Fibroblast of lung (primary cell): ENCODE measurements around the gene GTPBP3. TPM values are rescaled to one million over a fixed set of nuclear protein-coding genes. Genes with fewer than 3 reads are reported as not detected.

Experiments
- DNase-seq, 2 donors: peaks; one replicate each; pipeline versions ENCODE4 v3.0.0 to v3.0.0-alpha.2; 2010; ENCODE audit warnings: low read depth in 2 of 2
- H2AFZ ChIP-seq: 2 replicates; pipeline ENCODE4 v1.5.1; 2012; ENCODE audit warnings: low read length, control low read depth, inconsistent platforms
- H3K27ac ChIP-seq: 2 replicates; pipeline ENCODE4 v1.5.1; 2011; ENCODE audit warnings: low read length, control low read depth; ENCODE audit not compliant: insufficient read depth
- H3K27me3 ChIP-seq: 2 replicates; pipeline ENCODE4 v1.5.1; 2011; ENCODE audit warnings: mild to moderate bottlenecking, low read length; ENCODE audit not compliant: control insufficient read depth, insufficient read depth
- H3K36me3 ChIP-seq: 2 replicates; pipeline ENCODE4 v1.5.1; 2011; ENCODE audit warnings: low read length; ENCODE audit not compliant: control insufficient read depth, insufficient read depth
- H3K4me1 ChIP-seq: 2 replicates; pipeline ENCODE4 v1.5.1; 2011; ENCODE audit warnings: low read length; ENCODE audit not compliant: control insufficient read depth, insufficient read depth; ENCODE audit errors: extremely low read depth
- H3K4me2 ChIP-seq: 2 replicates; pipeline ENCODE4 v1.5.1; 2011; ENCODE audit warnings: low read length, control low read depth; ENCODE audit not compliant: insufficient read depth; ENCODE audit errors: extremely low read depth
- H3K4me3 ChIP-seq, 4 experiments: fragments of 200-600 bp in 1 of 4; sonication (generic) in 1 of 4; replicated peaks in 1 of 4; 2 replicates each; pipeline ENCODE4 v1.5.1; 2011 to 2016; ENCODE audit warnings: low read length in 4 of 4, low read depth in 3 of 4, mild to moderate bottlenecking in 3 of 4, control low read depth in 2 of 4, inconsistent platforms in 1 of 4, mixed read lengths in 1 of 4; ENCODE audit not compliant: insufficient read depth in 1 of 4; ENCODE audit errors: control extremely low read depth in 1 of 4
- H3K79me2 ChIP-seq: 2 replicates; pipeline ENCODE4 v1.5.1; 2012; ENCODE audit warnings: mild to moderate bottlenecking, low read length, inconsistent platforms; ENCODE audit not compliant: control insufficient read depth, insufficient read depth
- H3K9ac ChIP-seq: 2 replicates; pipeline ENCODE4 v1.5.1; 2011; ENCODE audit warnings: mild to moderate bottlenecking, low read length, control low read depth; ENCODE audit not compliant: insufficient read depth
- H3K9me3 ChIP-seq: 2 replicates; pipeline ENCODE4 v1.5.1; 2012; ENCODE audit warnings: low read depth, low read length; ENCODE audit not compliant: control insufficient read depth, insufficient read depth
- H4K20me1 ChIP-seq: 2 replicates; pipeline ENCODE4 v1.5.1; 2011; ENCODE audit warnings: low read length; ENCODE audit not compliant: control insufficient read depth, insufficient read depth; ENCODE audit errors: extremely low read depth
- CTCF ChIP-seq, 2 donors: IDR thresholded peaks in 1 of 2; conservative IDR thresholded peaks in 1 of 2; 1 replicate in 1 of 2; 2 replicates in 1 of 2; pipeline ENCODE4 v1.5.1; 2011 to 2012; ENCODE audit warnings: low read length in 2 of 2, control low read depth in 1 of 2, inconsistent platforms in 1 of 2, low read depth in 1 of 2, mild to moderate bottlenecking in 1 of 2
- EZH2 ChIP-seq: IDR thresholded peaks from 2 replicates; pipeline ENCODE4 v1.5.1; 2012; ENCODE audit warnings: low read length, control low read depth, mild to moderate bottlenecking; ENCODE audit errors: missing control alignments
- polyA plus RNA-seq, 2 donors: library from polyadenylated mRNA; depleted of rRNA in 1 of 2; stranded (reverse) in 1 of 2; unstranded in 1 of 2; fragments of >200 nt; gene quantifications; 2 replicates each; pipeline ENCODE4 v1.2.1, GENCODE V29; 2011 to 2012; ENCODE audit warnings: missing spikeins in 1 of 2
- total RNA-seq: library from RNA; depleted of rRNA; stranded (reverse); fragments of >200 nt; gene quantifications from 2 replicates; pipeline ENCODE4 v1.2.1, GENCODE V29; 2014

GTPBP3 gene
- total and polyA plus RNA-seq, 2 donors (not counting 1 experiment from before 2014, with no cell fraction given) = 3.7 to 11.1 TPM

DNA sequence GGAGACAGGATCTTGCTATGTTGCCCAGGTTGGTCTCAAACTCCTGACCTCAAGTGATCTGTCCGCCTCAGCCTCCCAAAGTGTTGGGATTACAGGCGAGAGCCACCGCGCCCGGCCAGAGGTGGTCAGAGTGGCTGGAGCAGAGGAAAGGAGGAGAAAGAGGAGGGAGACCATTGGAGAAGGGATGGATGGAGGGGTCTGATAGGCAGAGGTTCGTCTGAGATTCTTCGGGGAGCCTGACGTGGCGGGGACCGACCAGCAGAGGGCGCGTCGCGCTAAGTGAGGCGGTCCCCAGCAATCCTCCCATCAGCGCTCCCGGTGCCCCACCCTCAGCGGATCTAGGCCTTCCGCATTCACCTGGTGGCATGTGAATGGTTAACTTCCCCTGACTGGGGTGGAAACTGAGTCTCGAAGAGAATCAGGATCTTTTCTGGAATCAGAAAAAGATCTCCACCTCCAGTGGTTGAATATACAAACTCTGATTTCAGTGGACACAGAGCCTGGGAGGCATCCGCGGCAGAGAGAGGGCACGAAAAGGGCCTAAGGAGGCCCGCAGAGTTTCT, 8.8 kb downstream of the GTPBP3 start:
- H3K27ac ChIP-seq = no peak overlapping the region
- H3K4me1 ChIP-seq = no peaks in the 10 kb centered on the region
- H4K20me1 ChIP-seq = no peaks in the 10 kb centered on the region
- H3K36me3 ChIP-seq = peaks cover 3% of the 10 kb centered on the region
- H3K9me3 ChIP-seq = no peaks in the 10 kb centered on the region
- peaks cover 3% of the 10 kb centered on the region for H3K27me3 ChIP-seq
- H3K4me3 ChIP-seq = no peak overlapping the region
- H3K9ac ChIP-seq = no peak overlapping the region
- H3K4me2 ChIP-seq = no peak overlapping the region
- peak; percentile 47 to 54 for DNase-seq
- H2AFZ ChIP-seq = no peak overlapping the region
- peak; percentile 89 to 91 for TF ChIP-seq CTCF (conservative IDR thresholded peaks at IDR 0.05 in 1 of 2, IDR thresholded peaks at IDR 0.05 in 1 of 2; ENCODE audit: low read depth in 1 of 2, low read length in 2 of 2)
- TF ChIP-seq EZH2 = no peak
- no peaks in the 10 kb centered on the region for H3K79me2 ChIP-seq

- DNase-seq = no peak
- H2AFZ ChIP-seq = no peak overlapping the region
- no peaks in the 10 kb centered on the region for H4K20me1 ChIP-seq
- H3K4me1 ChIP-seq = no peaks in the 10 kb centered on the region
- H3K9ac ChIP-seq = no peak overlapping the region
- H3K4me2 ChIP-seq = no peak overlapping the region
- no peaks in the 10 kb centered on the region for H3K79me2 ChIP-seq
- TF ChIP-seq CTCF (conservative IDR thresholded peaks at IDR 0.05 in 1 of 2, IDR thresholded peaks at IDR 0.05 in 1 of 2; ENCODE audit: low read depth in 1 of 2, low read length in 2 of 2) (no peak), EZH2 (no peak)
- H3K27me3 ChIP-seq = peaks cover 3% of the 10 kb centered on the region
- H3K4me3 ChIP-seq = no peak overlapping the region
- H3K27ac ChIP-seq = no peak overlapping the region
- no peaks in the 10 kb centered on the region for H3K9me3 ChIP-seq
- no peaks in the 10 kb centered on the region for H3K36me3 ChIP-seq
Observed at GRCh38 chr19:17347361-17347760, 10.0 kb downstream of the GTPBP3 start.

GRCh38 chr19:17347877-17348276, 10.5 kb downstream of the GTPBP3 start:
- TF ChIP-seq EZH2 (no peak), CTCF (conservative IDR thresholded peaks at IDR 0.05 in 1 of 2, IDR thresholded peaks at IDR 0.05 in 1 of 2; ENCODE audit: low read depth in 1 of 2, low read length in 2 of 2) (no peak)
- H3K27ac ChIP-seq = no peak overlapping the region
- DNase-seq = no peak

More at GRCh38 chr19:17347877-17348276, 10.5 kb downstream of the GTPBP3 start:
- H3K4me3 ChIP-seq = no peak overlapping the region
- H3K27me3 ChIP-seq = peaks cover 3% of the 10 kb centered on the region
- no peak overlapping the region for H3K9ac ChIP-seq
- H3K36me3 ChIP-seq = no peaks in the 10 kb centered on the region
- no peaks in the 10 kb centered on the region for H3K9me3 ChIP-seq
- H3K4me2 ChIP-seq = no peak overlapping the region
- no peak overlapping the region for H2AFZ ChIP-seq
- no peaks in the 10 kb centered on the region for H3K79me2 ChIP-seq
- no peaks in the 10 kb centered on the region for H3K4me1 ChIP-seq
- no peaks in the 10 kb centered on the region for H4K20me1 ChIP-seq
